Glutamatergic neuron (in vitro differentiated cells): Measurements from ENCODE around the gene AIF1L. TPM values are rescaled to one million over a fixed set of nuclear protein-coding genes. Genes with fewer than 3 reads are reported as not detected.

Source experiments
- DNase-seq: peaks from one replicate; pipeline ENCODE4 v3.0.0; 2022
- H3K27ac Mint-ChIP-seq: one replicate; pipeline ENCODE4 v1.8.0; 2020; ENCODE audit warnings: mild to moderate bottlenecking, mixed read lengths, inconsistent platforms; ENCODE audit not compliant: unreplicated experiment
- H3K27me3 Mint-ChIP-seq: one replicate; pipeline ENCODE4 v1.8.0; 2020; ENCODE audit warnings: mild to moderate bottlenecking, moderate library complexity, mixed read lengths, inconsistent platforms; ENCODE audit not compliant: unreplicated experiment
- H3K36me3 Mint-ChIP-seq: one replicate; pipeline ENCODE4 v1.8.0; 2020; ENCODE audit warnings: mild to moderate bottlenecking, mixed read lengths, inconsistent platforms; ENCODE audit not compliant: unreplicated experiment
- H3K4me1 Mint-ChIP-seq: one replicate; pipeline ENCODE4 v1.8.0; 2020; ENCODE audit warnings: mild to moderate bottlenecking, low read depth, mixed read lengths, inconsistent platforms; ENCODE audit not compliant: unreplicated experiment
- H3K4me3 Mint-ChIP-seq: one replicate; pipeline ENCODE4 v1.8.0; 2020; ENCODE audit warnings: mild to moderate bottlenecking, mixed read lengths, inconsistent platforms; ENCODE audit not compliant: unreplicated experiment
- H3K9me3 Mint-ChIP-seq: one replicate; pipeline ENCODE4 v1.8.0; 2020; ENCODE audit warnings: mild to moderate bottlenecking, moderate library complexity, mixed read lengths, inconsistent platforms; ENCODE audit not compliant: unreplicated experiment
- total RNA-seq: library from RNA; stranded (reverse); fragmentation: NEBNext Ultra II Directional; extraction: Animal tissue kit (Norgen Biotek cat#: 25700); gene quantifications from one replicate; pipeline ENCODE4 v1.2.1, GENCODE V29; 2021; ENCODE audit not compliant: unreplicated experiment
- TF ChIP-seq, protein P1 (sequence below): fragments of 200-600 bp; sonication (generic); IDR thresholded peaks from one replicate; pipeline ENCODE4 v1.5.0; 2021; ENCODE audit not compliant: partially characterized antibody, unreplicated experiment

Gene AIF1L
- total RNA-seq, 1 donor from 2014 or later = 16.7 TPM

DNA sequence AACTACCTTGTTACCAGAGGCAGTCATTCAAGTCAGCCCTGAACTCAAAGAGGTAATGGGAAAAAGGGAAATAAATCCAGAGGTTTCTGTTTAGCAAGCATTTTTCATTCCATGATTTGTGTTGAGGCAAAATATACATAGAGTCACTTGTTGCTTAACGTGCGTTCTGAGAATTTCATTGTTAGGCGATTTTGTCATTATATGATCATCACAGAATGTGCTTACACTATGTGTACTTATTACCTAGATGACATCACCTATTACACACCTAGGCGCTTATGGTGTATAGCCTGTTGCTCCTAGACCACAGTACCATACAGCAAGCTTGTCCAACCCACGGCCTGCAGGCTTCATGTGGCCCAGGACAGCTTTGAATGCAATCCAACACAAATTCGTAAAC is 65.3 kb downstream of the AIF1L start:
- TF ChIP-seq, protein P1, sequence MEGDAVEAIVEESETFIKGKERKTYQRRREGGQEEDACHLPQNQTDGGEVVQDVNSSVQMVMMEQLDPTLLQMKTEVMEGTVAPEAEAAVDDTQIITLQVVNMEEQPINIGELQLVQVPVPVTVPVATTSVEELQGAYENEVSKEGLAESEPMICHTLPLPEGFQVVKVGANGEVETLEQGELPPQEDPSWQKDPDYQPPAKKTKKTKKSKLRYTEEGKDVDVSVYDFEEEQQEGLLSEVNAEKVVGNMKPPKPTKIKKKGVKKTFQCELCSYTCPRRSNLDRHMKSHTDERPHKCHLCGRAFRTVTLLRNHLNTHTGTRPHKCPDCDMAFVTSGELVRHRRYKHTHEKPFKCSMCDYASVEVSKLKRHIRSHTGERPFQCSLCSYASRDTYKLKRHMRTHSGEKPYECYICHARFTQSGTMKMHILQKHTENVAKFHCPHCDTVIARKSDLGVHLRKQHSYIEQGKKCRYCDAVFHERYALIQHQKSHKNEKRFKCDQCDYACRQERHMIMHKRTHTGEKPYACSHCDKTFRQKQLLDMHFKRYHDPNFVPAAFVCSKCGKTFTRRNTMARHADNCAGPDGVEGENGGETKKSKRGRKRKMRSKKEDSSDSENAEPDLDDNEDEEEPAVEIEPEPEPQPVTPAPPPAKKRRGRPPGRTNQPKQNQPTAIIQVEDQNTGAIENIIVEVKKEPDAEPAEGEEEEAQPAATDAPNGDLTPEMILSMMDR = no peak
- H3K9me3 Mint-ChIP-seq = no peaks in the 10 kb centered on the region
- H3K4me3 Mint-ChIP-seq = no peak overlapping the region
- peaks cover 3% of the 10 kb centered on the region for H3K4me1 Mint-ChIP-seq
- no peak overlapping the region for H3K27ac Mint-ChIP-seq
- H3K36me3 Mint-ChIP-seq = no peaks in the 10 kb centered on the region
- peaks cover 2% of the 10 kb centered on the region for H3K27me3 Mint-ChIP-seq
- no peak for DNase-seq

DNA sequence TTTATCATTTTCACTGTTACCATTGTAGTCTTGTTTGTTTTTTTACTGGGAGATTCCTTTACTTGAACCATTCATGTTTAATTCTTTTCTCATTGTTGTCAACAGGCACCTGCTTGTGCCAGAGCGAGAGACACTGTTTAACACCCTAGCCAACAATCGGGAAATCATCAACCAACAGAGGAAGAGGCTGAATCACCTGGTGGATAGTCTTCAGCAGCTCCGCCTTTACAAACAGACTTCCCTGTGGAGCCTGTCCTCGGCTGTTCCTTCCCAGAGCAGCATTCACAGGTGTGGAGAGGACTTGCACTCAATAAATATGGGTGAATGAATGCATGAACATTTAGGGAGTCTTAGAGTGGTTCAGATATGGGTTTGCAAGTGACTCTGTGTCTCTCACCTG is 66.6 kb downstream of the AIF1L start:
- peaks cover 15% of the 10 kb centered on the region for H3K4me1 Mint-ChIP-seq
- no peaks in the 10 kb centered on the region for H3K9me3 Mint-ChIP-seq
- TF ChIP-seq, protein P1 = no peak
- no peak overlapping the region for H3K4me3 Mint-ChIP-seq
- no peaks in the 10 kb centered on the region for H3K36me3 Mint-ChIP-seq
- H3K27ac Mint-ChIP-seq = no peak overlapping the region
- peaks cover 2% of the 10 kb centered on the region for H3K27me3 Mint-ChIP-seq
- no peak for DNase-seq

DNA sequence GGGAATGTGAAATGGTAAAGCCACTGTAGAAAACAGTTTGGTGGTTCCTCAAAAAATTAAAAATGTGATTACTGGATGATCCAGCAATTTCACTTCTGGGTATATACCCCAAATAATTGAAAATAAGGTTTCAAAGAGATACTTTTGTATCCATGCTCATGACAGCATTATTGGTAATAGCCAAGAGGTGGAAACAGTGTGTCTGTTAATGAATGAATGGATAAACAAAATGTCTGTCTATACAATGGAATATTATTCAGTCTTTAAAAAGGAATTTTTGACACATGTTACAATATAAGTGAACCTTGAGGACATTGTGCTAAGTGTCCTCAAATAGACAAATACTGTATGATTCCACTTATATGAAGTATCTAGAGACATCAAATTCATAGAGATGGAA is 69.2 kb downstream of the AIF1L start:
- no peaks in the 10 kb centered on the region for H3K27me3 Mint-ChIP-seq

DNA sequence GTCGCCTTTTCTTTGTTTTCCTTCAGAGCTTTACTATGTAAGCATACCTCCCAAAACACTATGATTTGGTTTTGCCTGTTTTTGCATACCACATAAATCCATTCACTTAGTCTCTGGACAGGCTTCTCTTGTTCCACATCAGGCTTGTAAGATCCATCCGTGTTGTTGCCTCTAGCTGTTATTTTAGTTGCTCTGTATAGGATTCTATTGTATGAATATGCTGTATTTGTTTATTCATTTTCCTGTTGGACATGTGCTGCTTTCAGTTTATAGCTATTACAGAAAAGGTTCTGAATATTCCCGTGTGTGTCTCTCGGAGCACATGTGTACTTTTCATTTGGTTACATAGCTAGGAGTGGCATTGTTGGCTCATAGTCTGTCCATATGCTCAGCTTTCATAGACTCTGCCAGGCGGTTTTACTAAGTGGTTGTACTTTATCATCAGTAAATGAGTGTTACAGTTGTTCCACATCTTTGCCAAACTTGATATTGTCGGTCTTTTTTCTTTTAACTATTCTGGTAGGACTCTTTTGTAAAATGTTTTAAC is 70.9 kb downstream of the AIF1L start:
- H3K36me3 Mint-ChIP-seq = no peaks in the 10 kb centered on the region
- TF ChIP-seq, protein P1 = no peak
- no peak overlapping the region for H3K4me3 Mint-ChIP-seq
- no peaks in the 10 kb centered on the region for H3K9me3 Mint-ChIP-seq
- peak overlapping the region; percentile 88 for H3K27ac Mint-ChIP-seq
- no peak for DNase-seq
- H3K4me1 Mint-ChIP-seq = peaks cover 15% of the 10 kb centered on the region
- no peaks in the 10 kb centered on the region for H3K27me3 Mint-ChIP-seq

More for the DNA sequence above, 69.2 kb downstream of the AIF1L start:
- H3K27ac Mint-ChIP-seq = no peak overlapping the region
- no peak for DNase-seq
- H3K36me3 Mint-ChIP-seq = no peaks in the 10 kb centered on the region
- H3K9me3 Mint-ChIP-seq = no peaks in the 10 kb centered on the region
- peaks cover 15% of the 10 kb centered on the region for H3K4me1 Mint-ChIP-seq
- H3K4me3 Mint-ChIP-seq = no peak overlapping the region
- TF ChIP-seq, protein P1 = no peak

DNA sequence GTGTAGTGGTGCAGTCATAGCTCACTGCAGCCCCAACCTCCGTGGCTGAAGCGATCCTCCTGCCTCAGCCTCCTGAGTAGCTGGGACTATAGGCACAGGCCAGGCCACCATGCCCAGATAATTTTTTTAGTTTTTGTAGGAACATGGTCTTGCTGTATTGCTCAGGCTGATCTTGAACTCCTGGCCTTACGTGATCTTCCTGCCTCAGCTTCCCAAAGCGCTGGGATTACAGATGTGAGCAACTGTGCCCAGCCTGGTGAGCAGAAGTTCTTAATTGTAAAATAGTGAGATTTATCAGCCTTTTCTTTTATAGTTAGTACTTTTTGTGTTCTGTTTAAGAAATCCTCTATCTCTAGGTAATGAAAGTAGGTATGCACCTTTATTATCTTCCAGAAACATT is 71.6 kb downstream of the AIF1L start:
- DNase-seq = no peak
- TF ChIP-seq, protein P1 = no peak
- Mint-ChIP-seq H3K4me3 (no peak overlapping the region), H3K9me3 (no peaks in the 10 kb centered on the region), H3K4me1 (peaks cover 15% of the 10 kb centered on the region), H3K27ac (peak overlapping the region; percentile 88), H3K36me3 (no peaks in the 10 kb centered on the region), H3K27me3 (no peaks in the 10 kb centered on the region)
